Psoas muscle (tissue), 8 donors: Measurements from ENCODE around the gene FARP1. TPM values are rescaled to one million over a fixed set of nuclear protein-coding genes. Genes with fewer than 3 reads are reported as not detected.

Source experiments
- ATAC-seq, 4 donors: fragments of 200-7000 bp; cut with Tn5 transposase; one replicate each; pipeline ENCODE4 v1.9.1; 2020; ENCODE audit warnings: moderate library complexity in 3 of 4, mild to moderate bottlenecking in 2 of 4
- DNase-seq, 2 donors: peaks; one replicate each; pipeline ENCODE4 v3.0.0-alpha.2; 2020
- H3K27ac ChIP-seq: fragments of 200-600 bp; one replicate; pipeline ENCODE4 v1.8.0; 2022
- H3K27me3 ChIP-seq, 3 donors: fragments of 200-600 bp in 1 of 3; one replicate each; pipeline versions ENCODE4 v1.6.1 to v1.8.0; 2013 to 2022; ENCODE audit warnings: low read length in 2 of 3, mild to moderate bottlenecking in 2 of 3, moderate library complexity in 1 of 3; ENCODE audit not compliant: insufficient read depth in 3 of 3
- H3K36me3 ChIP-seq, 2 donors: fragments of 200-600 bp in 1 of 2; one replicate each; pipeline versions ENCODE4 v1.6.1 to v1.8.0; 2013 to 2022; ENCODE audit warnings: low read depth in 1 of 2, mild to moderate bottlenecking in 1 of 2, moderate library complexity in 1 of 2; ENCODE audit not compliant: insufficient read depth in 1 of 2
- H3K4me1 ChIP-seq: fragments of 200-600 bp; one replicate; pipeline ENCODE4 v1.8.0; 2022
- H3K4me3 ChIP-seq: fragments of 200-600 bp; one replicate; pipeline ENCODE4 v1.8.0; 2022; ENCODE audit warnings: mild to moderate bottlenecking
- H3K9me3 ChIP-seq: fragments of 200-600 bp; one replicate; pipeline ENCODE4 v1.8.0; 2022
- CTCF ChIP-seq: fragments of 200-600 bp; IDR thresholded peaks from one replicate; pipeline ENCODE4 v1.8.0; 2022; ENCODE audit warnings: antibody characterized with exemption
- WGBS, 3 donors: extraction: QIAGEN DNeasy Blood & Tissue Kit; methylation state at CpG; one replicate each; pipeline versions ENCODE4 v1.1.6 to v1.1.7; 2013; 5-methylcytosine and 5-hydroxymethylcytosine counted together
- intact Hi-C, 2 donors: fragments of 100-400 bp; cut with DNase I; formaldehyde crosslinking; loops; one replicate each; pipeline versions ENCODE4 v1.11.0 to v1.14.2; 2022
- polyA plus RNA-seq, 3 donors: library from polyadenylated mRNA; stranded (reverse); fragments of 200-250 nt; gene quantifications; one replicate each; pipeline ENCODE4 v1.2.3, GENCODE V29; 2013
- total RNA-seq, 4 donors: library from RNA; stranded (reverse); fragmentation: NEBNext Ultra II Directional in 2 of 4; extraction: Animal tissue kit (Norgen Biotek cat#: 25700) in 2 of 4; gene quantifications; one replicate each; pipeline versions ENCODE4 v1.2.1 to v1.2.4, GENCODE V29; 2021 to 2023
- donor health status: healthy with polysubstance abuse.
- donor health status: DM: no; HTN: no; CAD: no; lungs with moderate emphysema.
- donor health status: Bipolar disorder and iron deficiency.
- donor health status: healthy.
- donor health status: DM: yes; HTN: yes; CAD: no.
- donor health status: DM: no; HTN: no; CAD: no.
- donor health status: DM: no; HTN: no; CAD: no.
- donor health status: DM: yes; HTN: yes; CAD: no.

The FARP1 gene
- total and polyA plus RNA-seq, 7 donors = 5.7 to 19.4 (median 9.2) TPM

GRCh38 chr13:98174307-98174706 is 31.4 kb downstream of the FARP1 start:
- peaks cover 28% of the 10 kb centered on the region for H3K4me1 ChIP-seq

GRCh38 chr13:98175043-98175442 is 32.1 kb downstream of the FARP1 start:
- peaks cover 28% of the 10 kb centered on the region for H3K4me1 ChIP-seq
- DNase-seq (no peak), ATAC-seq (no peak)
- H3K27ac ChIP-seq = no peak overlapping the region
- H3K4me3 ChIP-seq = no peak overlapping the region
- H3K9me3 ChIP-seq = no peaks in the 10 kb centered on the region
- no peaks in the 10 kb centered on the region for H3K27me3 ChIP-seq
- no peak for TF ChIP-seq CTCF
- H3K36me3 ChIP-seq = no peaks in the 10 kb centered on the region
- 44 to 72% (median 57%) methylated on average over 3 of the region's 3 CpGs for WGBS, 3 donors
- intact Hi-C loops = no loop called here

More at GRCh38 chr13:98174307-98174706, 31.4 kb downstream of the FARP1 start:
- ATAC-seq (no peak), DNase-seq (no peak)
- no peaks in the 10 kb centered on the region for H3K27me3 ChIP-seq
- WGBS, 3 donors = 35 to 55% (median 37%) methylated on average over 7 of the region's 7 CpGs
- no peaks in the 10 kb centered on the region for H3K36me3 ChIP-seq
- no peak for TF ChIP-seq CTCF
- no peak overlapping the region for H3K4me3 ChIP-seq
- intact Hi-C loops = no loop called here
- no peak overlapping the region for H3K27ac ChIP-seq
- H3K9me3 ChIP-seq = no peaks in the 10 kb centered on the region

GRCh38 chr13:98175823-98176222 is 32.9 kb downstream of the FARP1 start:
- intact Hi-C loops = no loop called here
- Histone ChIP-seq H3K36me3 (no peaks in the 10 kb centered on the region), H3K9me3 (no peaks in the 10 kb centered on the region), H3K4me1 (peaks cover 28% of the 10 kb centered on the region), H3K4me3 (no peak overlapping the region), H3K27ac (no peak overlapping the region), H3K27me3 (no peaks in the 10 kb centered on the region)
- no peak for TF ChIP-seq CTCF
- no peak for DNase-seq
- WGBS, 3 donors = 62 to 81% (median 63%) methylated on average over 3 of the region's 3 CpGs
- ATAC-seq = no peak

- Histone ChIP-seq H3K4me1 (peaks cover 22% of the 10 kb centered on the region), H3K27ac (no peak within 1 kb of the TSS), H3K36me3 (no peaks in the 10 kb centered on the region), H3K9me3 (no peaks in the 10 kb centered on the region), H3K4me3 (no peak within 1 kb of the TSS), H3K27me3 (no peaks in the 10 kb centered on the region)
- ATAC-seq (no peak), DNase-seq (no peak)
- TF ChIP-seq CTCF = no peak
- 95 to 96% (median 96%) methylated on average over 55 to 58 of the region's 58 CpGs for WGBS, 3 donors
- intact Hi-C loops = no loop called here
Measured at GRCh38 chr13:98176777-98177608, 34.1 kb downstream of the FARP1 start, which contains the start of gene RNF113B. RNF113B (minus strand) TSS chr13:98177269; CDS start chr13:98177236, 33 bp downstream.
